ENCODE results near the gene PDGFD.

DNA sequence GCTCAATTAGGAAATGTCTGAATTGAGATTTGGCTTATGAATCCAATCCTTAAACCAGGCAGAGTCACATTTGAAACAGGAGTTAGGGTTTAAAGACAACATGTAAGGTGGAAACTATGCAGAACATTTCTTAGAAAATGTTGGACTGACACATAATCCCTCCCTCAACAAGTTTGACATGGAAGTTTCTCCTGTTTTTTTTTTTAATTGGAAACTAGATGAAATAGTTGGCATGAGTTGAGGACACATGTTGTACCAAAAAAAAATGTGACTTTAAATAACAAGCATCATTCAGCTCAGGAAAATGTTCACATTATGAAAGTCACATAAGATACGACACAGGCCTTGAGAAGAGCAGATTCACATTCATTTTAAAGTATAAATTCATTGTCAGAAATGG, 282.4 kb downstream of the PDGFD start:
- TF ChIP-seq RAD21 (IDR thresholded peaks at IDR 0.05; ENCODE audit: low read depth) (no peak), EP300 (IDR thresholded peaks at IDR 0.05; ENCODE audit: borderline replicate concordance) (no peak), CEBPB (IDR thresholded peaks at IDR 0.05) (no peak), CREB1 (IDR thresholded peaks at IDR 0.05; ENCODE audit: low read depth) (no peak), FOXM1 (IDR thresholded peaks at IDR 0.05; ENCODE audit: borderline replicate concordance, low read depth) (no peak), ZBTB7A (IDR thresholded peaks at IDR 0.05; ENCODE audit: low read depth) (no peak), TEAD4 (IDR thresholded peaks at IDR 0.05) (no peak)
- TF ChIP-seq, protein P1, sequence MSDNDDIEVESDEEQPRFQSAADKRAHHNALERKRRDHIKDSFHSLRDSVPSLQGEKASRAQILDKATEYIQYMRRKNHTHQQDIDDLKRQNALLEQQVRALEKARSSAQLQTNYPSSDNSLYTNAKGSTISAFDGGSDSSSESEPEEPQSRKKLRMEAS (IDR thresholded peaks at IDR 0.05) = no peak
- TF ChIP-seq, protein P2, sequence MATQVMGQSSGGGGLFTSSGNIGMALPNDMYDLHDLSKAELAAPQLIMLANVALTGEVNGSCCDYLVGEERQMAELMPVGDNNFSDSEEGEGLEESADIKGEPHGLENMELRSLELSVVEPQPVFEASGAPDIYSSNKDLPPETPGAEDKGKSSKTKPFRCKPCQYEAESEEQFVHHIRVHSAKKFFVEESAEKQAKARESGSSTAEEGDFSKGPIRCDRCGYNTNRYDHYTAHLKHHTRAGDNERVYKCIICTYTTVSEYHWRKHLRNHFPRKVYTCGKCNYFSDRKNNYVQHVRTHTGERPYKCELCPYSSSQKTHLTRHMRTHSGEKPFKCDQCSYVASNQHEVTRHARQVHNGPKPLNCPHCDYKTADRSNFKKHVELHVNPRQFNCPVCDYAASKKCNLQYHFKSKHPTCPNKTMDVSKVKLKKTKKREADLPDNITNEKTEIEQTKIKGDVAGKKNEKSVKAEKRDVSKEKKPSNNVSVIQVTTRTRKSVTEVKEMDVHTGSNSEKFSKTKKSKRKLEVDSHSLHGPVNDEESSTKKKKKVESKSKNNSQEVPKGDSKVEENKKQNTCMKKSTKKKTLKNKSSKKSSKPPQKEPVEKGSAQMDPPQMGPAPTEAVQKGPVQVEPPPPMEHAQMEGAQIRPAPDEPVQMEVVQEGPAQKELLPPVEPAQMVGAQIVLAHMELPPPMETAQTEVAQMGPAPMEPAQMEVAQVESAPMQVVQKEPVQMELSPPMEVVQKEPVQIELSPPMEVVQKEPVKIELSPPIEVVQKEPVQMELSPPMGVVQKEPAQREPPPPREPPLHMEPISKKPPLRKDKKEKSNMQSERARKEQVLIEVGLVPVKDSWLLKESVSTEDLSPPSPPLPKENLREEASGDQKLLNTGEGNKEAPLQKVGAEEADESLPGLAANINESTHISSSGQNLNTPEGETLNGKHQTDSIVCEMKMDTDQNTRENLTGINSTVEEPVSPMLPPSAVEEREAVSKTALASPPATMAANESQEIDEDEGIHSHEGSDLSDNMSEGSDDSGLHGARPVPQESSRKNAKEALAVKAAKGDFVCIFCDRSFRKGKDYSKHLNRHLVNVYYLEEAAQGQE (IDR thresholded peaks at IDR 0.05; ENCODE audit: low read depth) = no peak

Data from Ishikawa (cell line).